ENCODE data around the gene CCDC50. TPM values are rescaled to one million over a fixed set of nuclear protein-coding genes. Genes with fewer than 3 reads are reported as not detected.

The CCDC50 gene
- total RNA-seq, 1 donor from 2014 or later = 48.4 TPM

GRCh38 chr3:191412759-191413158, 83.6 kb downstream of the CCDC50 start:
- H3K9me3 Mint-ChIP-seq = peaks cover 8% of the 10 kb centered on the region
- no peak overlapping the region for H3K27ac Mint-ChIP-seq (ENCODE audit: unreplicated experiment)
- no peak for DNase-seq (ENCODE audit: low read depth, low spot score)
- no peak for TF ChIP-seq CTCF (conservative IDR thresholded peaks at IDR 0.05)
- H3K4me1 Mint-ChIP-seq = no peaks in the 10 kb centered on the region
- H3K4me3 Mint-ChIP-seq = no peak overlapping the region
- peaks cover 11% of the 10 kb centered on the region for H3K36me3 Mint-ChIP-seq (ENCODE audit: low read depth)
- no peaks in the 10 kb centered on the region for H3K27me3 Mint-ChIP-seq (ENCODE audit: low read depth)

- H3K4me3 Mint-ChIP-seq = no peak overlapping the region
- H3K9me3 Mint-ChIP-seq = peaks cover 8% of the 10 kb centered on the region
- no peaks in the 10 kb centered on the region for H3K27me3 Mint-ChIP-seq (ENCODE audit: low read depth)
- peaks cover 11% of the 10 kb centered on the region for H3K36me3 Mint-ChIP-seq (ENCODE audit: low read depth)
- H3K27ac Mint-ChIP-seq (ENCODE audit: unreplicated experiment) = no peak overlapping the region
- TF ChIP-seq CTCF (conservative IDR thresholded peaks at IDR 0.05) = no peak
- no peaks in the 10 kb centered on the region for H3K4me1 Mint-ChIP-seq
- no peak for DNase-seq (ENCODE audit: low read depth, low spot score)
Measured at GRCh38 chr3:191414286-191414685, 85.1 kb downstream of the CCDC50 start.

GRCh38 chr3:191414732-191415131, 85.5 kb downstream of the CCDC50 start:
- Mint-ChIP-seq H3K4me1 (no peaks in the 10 kb centered on the region), H3K36me3 (ENCODE audit: low read depth) (peaks cover 7% of the 10 kb centered on the region)
- no peak for TF ChIP-seq CTCF (conservative IDR thresholded peaks at IDR 0.05)

GRCh38 chr3:191415566-191415965, 86.4 kb downstream of the CCDC50 start:
- H3K4me1 Mint-ChIP-seq = no peaks in the 10 kb centered on the region
- DNase-seq (ENCODE audit: low read depth, low spot score) = no peak
- TF ChIP-seq CTCF (conservative IDR thresholded peaks at IDR 0.05) = no peak
- H3K27me3 Mint-ChIP-seq (ENCODE audit: low read depth) = no peaks in the 10 kb centered on the region
- H3K4me3 Mint-ChIP-seq = no peak overlapping the region
- peaks cover 3% of the 10 kb centered on the region for H3K36me3 Mint-ChIP-seq (ENCODE audit: low read depth)
- peaks cover 2% of the 10 kb centered on the region for H3K9me3 Mint-ChIP-seq
- H3K27ac Mint-ChIP-seq (ENCODE audit: unreplicated experiment) = no peak overlapping the region

More at GRCh38 chr3:191414732-191415131, 85.5 kb downstream of the CCDC50 start:
- DNase-seq (ENCODE audit: low read depth, low spot score) = no peak
- peaks cover 6% of the 10 kb centered on the region for H3K9me3 Mint-ChIP-seq
- no peaks in the 10 kb centered on the region for H3K27me3 Mint-ChIP-seq (ENCODE audit: low read depth)
- H3K4me3 Mint-ChIP-seq = no peak overlapping the region
- no peak overlapping the region for H3K27ac Mint-ChIP-seq (ENCODE audit: unreplicated experiment)

- DNase-seq (ENCODE audit: low read depth, low spot score) = no peak
- Mint-ChIP-seq H3K4me1 (no peaks in the 10 kb centered on the region), H3K9me3 (no peaks in the 10 kb centered on the region), H3K4me3 (no peak overlapping the region), H3K27me3 (ENCODE audit: low read depth) (no peaks in the 10 kb centered on the region), H3K27ac (ENCODE audit: unreplicated experiment) (no peak overlapping the region), H3K36me3 (ENCODE audit: low read depth) (no peaks in the 10 kb centered on the region)
- TF ChIP-seq CTCF (conservative IDR thresholded peaks at IDR 0.05) = no peak
Measured at GRCh38 chr3:191417457-191417729, 88.2 kb downstream of the CCDC50 start.

GRCh38 chr3:191420771-191421170, 91.6 kb downstream of the CCDC50 start:
- Mint-ChIP-seq H3K27ac (ENCODE audit: unreplicated experiment) (no peak overlapping the region), H3K27me3 (ENCODE audit: low read depth) (no peaks in the 10 kb centered on the region)

More at GRCh38 chr3:191420771-191421170, 91.6 kb downstream of the CCDC50 start:
- no peak for TF ChIP-seq CTCF (conservative IDR thresholded peaks at IDR 0.05)
- Mint-ChIP-seq H3K36me3 (ENCODE audit: low read depth) (no peaks in the 10 kb centered on the region), H3K4me3 (no peak overlapping the region), H3K4me1 (no peaks in the 10 kb centered on the region), H3K9me3 (no peaks in the 10 kb centered on the region)
- no peak for DNase-seq (ENCODE audit: low read depth, low spot score)

All from neural crest cell (in vitro differentiated cells).